CD4-positive, alpha-beta T cell treated with Interleukin-15 for 1 hour (primary cell): ENCODE results near the gene RAD51B.
A peak's percentile ranks its signal among the peaks of the same experiment; 100 is the strongest.

ENCODE experiments used
- DNase-seq: peaks from one replicate; pipeline ENCODE4 v3.0.0-alpha.2; 2020

The RAD51B gene

DNA sequence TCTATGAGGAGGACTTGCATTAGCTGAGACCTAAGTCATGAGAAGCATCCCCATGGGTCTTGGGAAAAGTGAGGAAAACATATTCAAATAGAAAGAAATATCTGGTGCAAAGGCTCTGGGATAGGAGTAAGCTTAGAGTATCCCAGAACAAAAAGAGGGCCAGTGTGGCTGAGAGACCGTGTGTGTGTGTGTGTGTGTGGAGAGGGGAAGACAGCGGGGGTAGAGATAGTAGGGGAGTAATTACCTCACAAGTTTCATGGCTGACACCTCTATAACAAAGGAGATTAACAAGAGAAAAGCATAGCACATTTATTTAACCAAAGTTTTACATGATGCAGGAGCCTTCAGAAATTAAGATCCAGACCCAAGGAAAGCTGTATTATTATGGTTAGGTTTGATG lies 440.5 kb downstream of the RAD51B start:
- no peak for DNase-seq

DNA sequence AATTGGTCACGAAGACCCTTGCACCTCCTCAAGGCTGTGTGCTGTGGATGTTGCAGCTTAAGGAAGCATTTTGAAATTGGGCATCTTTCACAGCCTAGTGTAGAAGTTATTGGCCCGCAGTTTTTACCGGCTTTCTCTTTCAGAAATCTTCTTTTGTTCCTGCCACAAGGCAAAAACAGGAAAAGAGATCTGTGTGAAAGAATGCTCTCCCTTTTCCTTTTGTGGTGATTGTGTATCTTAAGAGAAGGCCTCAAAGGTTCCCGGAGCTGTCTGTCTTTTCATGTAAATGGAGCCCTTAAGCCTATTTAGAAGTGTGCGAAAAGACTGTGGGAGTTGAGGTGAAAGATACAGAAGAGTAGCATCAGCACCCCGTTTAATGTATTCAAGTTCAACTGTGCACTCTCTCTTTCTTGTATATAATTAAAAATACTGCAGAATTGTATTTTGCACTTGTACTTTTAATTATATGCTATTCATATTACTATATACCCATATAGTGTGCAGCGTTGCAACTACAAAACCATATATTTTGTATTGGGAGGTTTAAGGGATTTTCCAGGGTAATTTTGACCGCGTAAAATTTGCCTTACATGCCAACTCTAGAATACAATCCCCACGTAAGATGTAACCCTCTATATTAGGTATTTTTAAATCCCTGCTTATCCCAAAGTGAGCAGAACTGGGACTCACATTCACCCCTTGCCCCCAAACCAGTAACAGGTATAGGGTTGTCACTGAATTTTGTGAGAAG lies 441.7 kb downstream of the RAD51B start:
- DNase-seq = no peak

GRCh38 chr14:68262567-68262966 lies 443.0 kb downstream of the RAD51B start:
- DNase-seq = no peak

DNA sequence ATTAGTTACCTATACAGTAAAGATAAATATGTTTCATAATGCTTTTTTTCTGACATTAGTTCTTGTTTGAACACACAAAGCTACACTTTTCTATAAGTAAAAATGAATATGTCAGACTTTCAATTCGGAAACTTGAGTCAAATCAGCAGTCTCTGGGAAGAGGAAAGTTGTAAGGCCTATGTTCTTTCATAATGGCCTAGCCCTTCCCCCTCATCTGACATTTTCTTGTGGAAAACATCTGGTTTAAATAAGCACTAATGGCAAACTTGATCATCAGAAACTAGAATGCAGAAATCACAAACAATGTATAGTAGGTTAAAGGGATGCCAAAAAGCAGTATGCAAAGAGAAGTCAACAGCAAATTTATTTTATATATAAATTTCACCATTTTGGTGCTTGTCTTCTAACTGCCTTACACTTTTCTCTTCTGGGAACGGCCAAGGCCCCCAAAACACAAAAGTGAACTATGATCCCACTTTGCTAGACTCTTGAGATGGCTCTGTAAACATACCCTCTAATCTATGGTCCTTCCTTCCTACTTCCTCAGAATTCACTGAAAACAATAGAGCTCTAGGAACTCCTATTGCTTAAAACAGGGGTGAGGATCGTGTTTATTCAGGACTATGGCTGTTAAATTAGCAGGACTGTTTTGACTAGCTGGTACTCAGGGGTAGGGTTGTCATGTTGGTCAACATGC lies 444.1 kb downstream of the RAD51B start:
- no peak for DNase-seq

DNA sequence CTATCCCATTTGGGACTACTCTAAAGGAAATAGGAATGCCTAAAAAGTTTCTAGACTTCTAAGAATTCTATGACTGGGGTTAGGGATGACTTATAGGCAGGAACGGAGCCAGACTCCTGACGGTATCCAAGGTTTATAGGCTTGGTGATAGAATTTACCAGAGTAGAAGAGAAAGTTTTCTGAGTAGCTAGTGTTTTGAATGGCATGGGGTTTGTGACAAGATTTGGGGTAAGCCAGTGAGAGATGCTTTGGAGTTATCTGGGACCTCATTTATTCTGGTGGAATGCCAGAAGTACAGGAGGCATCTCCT lies 444.6 kb downstream of the RAD51B start:
- no peak for DNase-seq

DNA sequence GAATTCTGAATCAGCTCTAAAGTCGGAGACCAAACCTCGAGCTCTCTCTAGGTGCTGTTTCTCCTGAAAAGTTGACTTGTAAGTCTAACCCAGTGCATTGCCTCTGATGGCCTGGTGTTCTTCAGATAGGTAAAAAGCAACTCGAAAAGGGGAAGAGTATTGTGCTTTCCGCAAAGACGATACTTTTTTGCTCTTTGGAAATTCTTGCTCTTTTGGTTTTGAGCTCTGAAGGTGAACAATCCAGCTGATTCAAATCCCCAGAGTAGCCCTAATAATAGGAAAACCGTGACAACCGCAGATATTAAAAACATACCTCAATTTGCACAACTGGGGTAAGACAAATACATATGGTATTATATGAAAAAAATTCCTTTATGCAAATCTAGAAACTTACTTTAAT lies 447.4 kb downstream of the RAD51B start:
- no peak for DNase-seq

GRCh38 chr14:68268197-68268596 lies 448.6 kb downstream of the RAD51B start:
- peak; percentile 64 for DNase-seq

- no peak for DNase-seq
Measured at GRCh38 chr14:68268719-68269118, 449.1 kb downstream of the RAD51B start.

GRCh38 chr14:68269136-68269927 lies 449.8 kb downstream of the RAD51B start:
- no peak for DNase-seq

DNA sequence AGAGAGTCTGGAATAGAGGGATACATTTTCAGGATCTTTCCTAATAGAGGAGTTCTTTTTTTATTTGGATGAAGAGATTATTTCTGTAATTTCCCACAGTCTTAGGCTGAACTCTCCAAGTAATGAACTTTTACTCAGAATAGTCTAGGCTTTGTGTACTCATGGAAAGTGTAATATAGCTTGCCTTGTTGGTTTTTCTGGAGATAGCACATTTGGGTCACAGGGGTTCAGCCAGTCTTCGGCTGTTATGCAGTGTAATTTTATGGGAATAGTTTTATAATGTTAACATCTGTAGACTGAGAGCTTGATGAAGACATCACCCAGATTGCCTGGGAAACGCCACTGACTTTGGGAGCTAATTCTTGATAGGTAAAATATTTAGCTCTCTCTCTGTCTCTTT lies 450.8 kb downstream of the RAD51B start:
- DNase-seq = no peak

DNA sequence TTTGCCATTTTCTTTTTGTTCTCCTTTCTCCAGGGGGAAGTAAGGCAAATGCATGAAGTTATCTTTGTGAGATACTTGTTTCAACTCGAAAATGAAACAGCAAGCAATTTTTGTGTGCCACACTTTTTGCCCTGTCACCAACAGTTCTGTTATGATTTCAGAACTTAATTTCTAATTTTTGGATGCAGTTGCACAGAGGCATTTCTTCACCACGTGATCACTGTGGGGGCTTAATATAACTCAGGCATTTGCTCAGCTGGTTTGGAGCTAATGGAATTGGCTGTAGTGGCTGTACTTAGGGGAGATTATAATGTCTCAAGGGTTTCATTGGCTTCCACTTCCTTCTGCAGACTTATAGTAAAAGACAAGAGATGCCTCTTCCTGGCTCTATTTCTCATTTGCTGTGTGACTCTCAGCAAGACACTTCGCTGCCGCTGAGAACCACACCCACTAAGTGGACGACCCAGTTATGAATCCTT lies 452.4 kb downstream of the RAD51B start:
- DNase-seq = no peak

- no peak for DNase-seq
Measured at GRCh38 chr14:68273413-68273812, 453.8 kb downstream of the RAD51B start.

GRCh38 chr14:68274725-68275124 lies 455.1 kb downstream of the RAD51B start:
- DNase-seq = no peak

DNA sequence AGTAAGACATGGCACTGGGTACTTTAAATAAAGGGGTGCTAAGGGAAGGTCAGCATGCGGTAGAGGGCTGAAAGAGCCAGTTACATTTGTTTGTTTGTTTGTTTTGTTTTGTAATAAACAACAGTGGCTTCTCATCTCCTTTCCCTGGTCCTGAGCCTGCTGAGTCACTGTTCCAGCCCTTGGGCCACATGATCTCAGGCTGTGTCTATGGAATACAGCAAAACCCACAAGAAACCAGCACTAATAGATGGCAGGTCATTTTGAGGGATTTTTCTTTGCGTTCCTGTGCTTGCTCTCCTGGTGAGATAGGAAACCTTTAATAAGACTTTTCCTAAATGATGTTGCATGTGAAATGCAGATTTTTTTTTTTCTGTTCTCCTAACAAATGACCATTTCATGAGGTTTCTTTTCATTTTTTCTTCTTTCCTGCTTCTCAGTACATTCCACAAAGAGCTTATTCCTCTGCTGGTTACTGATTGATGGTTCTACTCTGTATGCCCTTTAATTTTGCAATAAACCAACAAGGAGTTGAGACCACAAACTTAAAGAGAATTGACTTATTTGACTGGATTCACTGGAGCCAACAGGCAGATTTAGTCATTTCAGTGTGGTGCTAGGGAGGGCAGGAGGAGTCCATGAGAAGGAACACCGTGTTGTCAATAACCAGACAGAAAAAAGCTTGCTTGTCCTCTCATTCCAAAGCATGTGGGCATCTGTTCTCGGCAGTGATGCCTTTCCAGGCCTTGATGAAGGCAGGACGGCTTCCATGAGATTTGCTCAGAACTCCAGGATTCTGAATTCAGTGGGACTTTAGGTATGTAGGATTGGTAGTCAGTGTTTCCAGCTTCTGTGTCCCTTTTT lies 459.2 kb downstream of the RAD51B start:
- no peak for DNase-seq

DNA sequence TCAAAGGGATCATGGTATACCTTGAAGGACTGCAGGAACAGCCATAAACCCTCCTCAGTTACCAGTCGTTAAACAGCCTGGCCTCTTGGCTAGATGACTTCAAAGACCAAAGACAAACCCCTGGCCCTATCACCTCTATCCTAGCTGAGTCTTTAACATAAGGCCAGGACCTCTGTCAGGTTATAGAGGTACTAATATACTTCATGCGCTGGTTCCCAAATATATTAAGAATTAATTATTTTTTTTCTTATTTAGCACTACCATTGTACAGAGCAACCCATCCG lies 459.8 kb downstream of the RAD51B start:
- no peak for DNase-seq

- peak; percentile 63 for DNase-seq
Measured at GRCh38 chr14:68279777-68280233, 460.2 kb downstream of the RAD51B start.

DNA sequence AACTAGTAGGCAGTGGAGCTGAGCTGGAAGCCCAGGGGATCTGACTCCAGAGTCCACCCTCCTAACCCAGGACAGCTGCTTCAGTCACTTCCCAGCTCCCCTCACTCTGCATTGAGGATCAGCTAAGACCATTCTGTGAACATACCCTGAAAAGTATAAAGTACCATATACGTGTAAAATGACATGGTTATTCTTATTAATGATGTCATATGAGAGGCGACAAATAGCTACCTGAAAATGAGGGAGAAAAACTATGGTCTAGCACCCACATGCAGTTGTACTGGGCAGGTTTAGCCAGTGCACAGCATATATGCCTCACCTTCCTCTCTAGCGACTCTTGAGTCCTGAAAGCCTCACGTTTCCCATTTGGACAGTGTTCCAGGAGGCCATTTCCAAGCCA lies 461.9 kb downstream of the RAD51B start:
- no peak for DNase-seq

DNA sequence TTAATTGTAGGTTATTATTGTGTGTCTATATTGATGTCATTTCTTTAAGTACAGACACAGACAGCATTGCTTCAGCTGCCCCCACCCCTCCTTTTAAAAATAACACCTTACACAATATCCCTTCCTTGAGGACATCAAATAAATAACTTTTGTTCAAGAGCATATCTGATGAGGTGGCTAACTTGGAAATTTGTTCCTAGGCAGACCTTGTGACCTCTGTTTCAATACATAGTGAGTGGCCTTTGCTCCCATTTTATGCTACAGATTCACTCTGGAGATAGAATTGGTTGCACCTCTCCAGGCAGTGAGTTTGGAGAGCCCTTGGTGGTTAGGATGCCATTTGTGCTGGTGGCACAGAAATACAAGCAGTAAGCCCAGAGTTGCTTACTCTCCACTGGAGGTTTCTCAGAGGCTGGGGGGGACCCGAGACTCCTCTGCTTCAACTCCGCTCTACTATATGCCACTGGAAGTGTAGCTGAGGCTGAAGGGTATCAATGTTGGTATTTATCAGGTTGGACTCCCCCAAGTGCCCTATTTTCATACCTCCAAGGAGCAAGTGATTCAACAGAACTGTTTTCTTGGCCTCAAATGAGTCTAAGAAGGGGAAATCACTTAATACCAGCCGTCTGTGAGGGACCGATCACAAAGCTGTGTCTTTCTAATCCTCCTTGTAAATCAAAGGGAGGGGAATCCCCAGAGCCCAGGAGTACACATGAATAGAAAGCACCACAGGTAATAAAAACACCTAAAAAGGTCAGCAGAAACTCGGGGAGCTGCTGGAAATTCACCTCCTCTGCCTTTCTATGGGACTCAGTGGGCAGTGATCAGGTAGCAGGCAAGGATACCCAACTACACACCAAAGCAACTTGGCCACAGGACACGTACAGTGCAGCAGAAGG lies 463.1 kb downstream of the RAD51B start:
- DNase-seq = peak; percentile 61

DNA sequence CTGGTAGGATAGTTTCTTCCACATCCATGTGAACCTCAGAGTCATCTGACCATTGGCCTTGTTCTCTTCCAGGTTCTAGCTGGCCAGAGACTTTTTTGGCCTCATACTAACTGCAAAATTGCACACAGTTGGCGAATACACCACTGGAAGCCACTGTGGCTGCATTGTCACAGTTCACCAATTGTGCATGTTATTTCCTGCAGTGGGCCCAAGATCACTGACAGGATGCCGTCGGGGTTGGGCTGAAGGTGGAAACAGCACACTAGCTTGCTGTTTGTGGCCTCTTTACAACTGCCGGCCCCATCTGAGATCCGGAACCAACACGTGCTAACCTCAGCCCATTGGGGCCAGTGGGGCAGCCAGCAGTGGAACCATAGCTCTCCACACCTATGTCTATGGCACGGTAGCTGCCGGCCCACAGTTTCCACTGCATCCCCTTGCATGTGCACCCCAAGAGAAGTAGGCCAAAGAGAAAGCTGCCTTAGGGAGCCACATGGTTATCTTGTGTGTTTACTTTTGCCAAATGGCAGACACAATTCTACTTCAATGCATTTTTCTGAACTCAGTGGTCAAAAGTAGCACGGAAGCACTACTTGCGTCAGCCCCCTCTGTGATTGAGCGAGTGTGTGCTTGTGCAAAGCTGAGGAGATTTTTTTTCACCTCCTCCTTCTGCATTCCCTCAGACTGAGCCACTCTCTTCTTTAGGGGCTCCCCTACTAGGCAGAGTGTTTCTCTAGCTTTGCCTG lies 464.0 kb downstream of the RAD51B start:
- DNase-seq = peak; percentile 80

DNA sequence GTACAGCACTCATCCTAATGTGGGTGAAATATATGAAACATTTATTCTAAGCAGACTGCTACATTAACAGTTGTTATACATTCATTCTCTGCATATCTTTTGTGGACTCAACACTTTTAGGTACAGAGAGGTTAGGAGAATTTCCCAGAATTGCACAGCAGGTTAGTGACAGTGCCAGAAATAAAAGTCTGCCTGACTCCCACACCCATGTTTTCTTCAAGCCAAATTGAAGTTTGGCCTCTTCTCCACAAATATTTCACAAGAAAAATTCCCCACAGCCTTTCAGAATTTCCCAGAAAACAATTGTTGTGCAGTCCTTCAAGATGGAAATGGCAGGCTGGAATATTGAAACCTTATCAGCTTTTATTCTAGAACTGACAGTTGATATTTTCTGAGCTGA lies 464.8 kb downstream of the RAD51B start:
- DNase-seq = no peak

GRCh38 chr14:68284834-68285233 lies 465.3 kb downstream of the RAD51B start:
- no peak for DNase-seq
